Stimulated activated CD4-positive, alpha-beta T cell treated with anti-CD3 and anti-CD28 coated beads, Interleukin-15, amount 100 ng/mL, for 48 hours (primary cell): ENCODE measurements around the gene PSMD9.

Experiments used
- DNase-seq, 2 donors: peaks; one replicate each; pipeline ENCODE4 v3.0.0-alpha.2; 2020; ENCODE audit warnings: low read depth in 2 of 2

Gene PSMD9

GRCh38 chr12:121955258-121956237, 67.0 kb downstream of the PSMD9 start:
- no peak for DNase-seq

- DNase-seq = no peak
These were observed 69.4 kb downstream of the PSMD9 start for GRCh38 chr12:121957861-121958515.

- no peak for DNase-seq
These were observed 70.1 kb downstream of the PSMD9 start for GRCh38 chr12:121958541-121959240.

- DNase-seq = no peak
These were observed 72.0 kb downstream of the PSMD9 start for GRCh38 chr12:121960541-121960940.

GRCh38 chr12:121961195-121961879, 72.7 kb downstream of the PSMD9 start:
- no peak for DNase-seq

- no peak for DNase-seq
These were observed 74.9 kb downstream of the PSMD9 start for GRCh38 chr12:121963341-121964018.

GRCh38 chr12:121964813-121965643, 76.4 kb downstream of the PSMD9 start:
- no peak for DNase-seq

- DNase-seq = no peak
These were observed 78.4 kb downstream of the PSMD9 start for GRCh38 chr12:121966959-121967358.
